OCI-M1 (cell line): Measurements from ENCODE around the gene MT4.

Experiments
- DNase-seq: peaks from one replicate; lab custom pipeline; 2025; lab: John Stamatoyannopoulos, UW

MT4 gene

DNA sequence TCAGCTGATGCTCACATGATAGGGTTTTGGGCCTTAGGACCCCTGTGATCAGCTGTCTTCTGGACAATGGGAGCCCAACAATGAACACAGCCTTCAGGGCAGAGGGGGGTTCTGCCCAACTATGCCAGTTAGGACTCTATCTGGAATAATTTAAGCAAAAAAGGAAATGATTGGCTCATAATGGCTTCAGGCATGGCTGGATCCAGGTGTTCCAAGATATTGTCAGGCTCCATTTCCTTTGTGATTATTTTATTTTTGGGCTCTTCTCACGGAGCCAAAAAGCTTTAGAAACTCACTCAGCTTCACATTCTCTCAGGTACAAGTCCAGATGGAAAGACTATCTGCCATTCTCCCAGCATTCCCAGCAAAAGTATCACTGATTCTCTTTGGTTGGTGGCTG lies 40.6 kb downstream of the MT4 start:
- DNase-seq = no peak

DNA sequence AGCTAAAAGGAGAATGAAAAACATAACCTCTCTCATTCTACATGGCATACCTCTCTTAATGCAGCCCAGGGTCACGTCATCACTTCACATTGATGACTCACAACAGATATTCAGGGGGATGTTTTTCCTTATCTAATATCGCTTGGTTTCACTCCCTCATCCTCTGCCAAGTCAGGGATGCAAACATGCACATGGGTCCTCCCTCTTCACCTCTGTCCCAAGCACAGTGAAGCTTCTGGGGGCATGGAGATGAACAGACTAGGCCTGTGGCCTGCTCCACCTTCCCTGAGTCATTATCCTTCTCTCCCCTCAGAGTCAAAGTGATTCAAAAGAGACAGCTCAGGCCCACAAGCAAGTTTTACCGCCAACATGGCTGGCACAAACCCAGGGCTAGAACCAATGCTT lies 41.2 kb downstream of the MT4 start:
- no peak for DNase-seq

DNA sequence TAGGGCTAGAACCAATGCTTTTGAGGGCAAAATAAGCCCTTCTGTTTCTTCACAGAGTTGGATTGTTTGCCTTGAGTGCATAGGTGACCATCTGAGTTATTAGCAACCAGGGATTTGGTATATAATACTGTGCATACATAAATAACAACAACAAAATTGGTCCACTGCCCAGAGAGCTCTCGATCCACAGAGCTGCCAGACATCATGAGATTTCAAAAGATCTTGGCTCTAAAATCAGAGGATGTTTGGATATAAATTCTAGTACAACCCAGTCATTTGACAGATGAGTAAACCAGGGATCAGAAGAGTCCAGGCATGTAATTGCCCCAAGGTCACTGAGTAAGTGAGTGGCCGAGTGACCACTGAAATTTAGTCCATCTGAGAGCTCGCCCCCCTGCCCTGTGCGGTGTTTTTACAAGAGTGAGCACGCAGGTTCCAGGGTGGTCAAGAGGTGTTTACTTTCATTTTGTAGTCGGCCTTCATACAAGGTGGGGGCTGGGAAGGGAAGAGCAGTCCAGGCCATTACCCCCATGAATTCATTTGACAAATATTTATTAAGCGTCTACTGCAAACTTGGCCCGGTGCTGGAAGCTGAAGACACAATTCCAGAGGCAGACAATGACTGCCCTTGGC lies 41.7 kb downstream of the MT4 start:
- no peak for DNase-seq

DNA sequence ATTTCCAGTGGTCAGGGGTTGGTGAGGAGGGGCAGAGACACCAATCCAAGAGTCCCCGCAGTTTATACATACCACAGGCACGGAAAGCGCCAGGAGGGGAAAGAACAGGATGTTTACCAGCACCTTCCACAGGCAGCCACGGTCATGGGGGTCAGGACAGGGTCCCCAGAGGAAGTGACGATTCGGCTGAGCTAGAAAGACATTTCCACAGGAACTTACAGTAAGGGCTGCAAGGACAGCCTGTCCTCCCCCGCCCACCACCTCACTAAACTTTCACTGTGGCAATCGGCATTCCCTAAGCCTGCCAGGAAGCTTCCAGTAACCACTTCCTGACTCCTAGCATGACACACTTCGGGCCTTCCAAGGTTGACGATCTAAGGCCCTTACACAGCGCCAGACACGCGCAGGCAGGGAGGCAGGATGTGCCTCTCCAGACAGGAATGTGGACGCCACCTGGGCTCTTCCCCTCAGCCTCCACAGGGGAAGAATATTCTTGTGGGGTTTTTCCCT lies 42.3 kb downstream of the MT4 start:
- no peak for DNase-seq

DNA sequence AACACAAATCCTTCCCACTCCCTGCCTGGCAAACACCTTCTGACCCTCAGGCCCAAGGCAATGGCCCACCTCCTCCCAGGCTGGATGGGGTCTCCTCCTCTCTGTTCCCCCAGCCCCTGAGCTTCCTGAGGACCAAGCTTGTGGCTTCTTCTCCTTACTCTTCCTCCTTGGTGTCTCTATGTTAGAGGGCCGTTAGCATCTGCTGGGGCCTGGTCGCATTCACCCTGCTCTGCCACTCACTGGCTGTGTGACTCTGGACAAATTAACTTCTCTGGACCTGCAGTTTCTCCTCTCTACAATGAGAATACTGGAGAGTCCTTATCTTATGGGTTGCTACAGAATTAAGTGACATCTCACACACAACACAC lies 42.8 kb downstream of the MT4 start:
- no peak for DNase-seq

DNA sequence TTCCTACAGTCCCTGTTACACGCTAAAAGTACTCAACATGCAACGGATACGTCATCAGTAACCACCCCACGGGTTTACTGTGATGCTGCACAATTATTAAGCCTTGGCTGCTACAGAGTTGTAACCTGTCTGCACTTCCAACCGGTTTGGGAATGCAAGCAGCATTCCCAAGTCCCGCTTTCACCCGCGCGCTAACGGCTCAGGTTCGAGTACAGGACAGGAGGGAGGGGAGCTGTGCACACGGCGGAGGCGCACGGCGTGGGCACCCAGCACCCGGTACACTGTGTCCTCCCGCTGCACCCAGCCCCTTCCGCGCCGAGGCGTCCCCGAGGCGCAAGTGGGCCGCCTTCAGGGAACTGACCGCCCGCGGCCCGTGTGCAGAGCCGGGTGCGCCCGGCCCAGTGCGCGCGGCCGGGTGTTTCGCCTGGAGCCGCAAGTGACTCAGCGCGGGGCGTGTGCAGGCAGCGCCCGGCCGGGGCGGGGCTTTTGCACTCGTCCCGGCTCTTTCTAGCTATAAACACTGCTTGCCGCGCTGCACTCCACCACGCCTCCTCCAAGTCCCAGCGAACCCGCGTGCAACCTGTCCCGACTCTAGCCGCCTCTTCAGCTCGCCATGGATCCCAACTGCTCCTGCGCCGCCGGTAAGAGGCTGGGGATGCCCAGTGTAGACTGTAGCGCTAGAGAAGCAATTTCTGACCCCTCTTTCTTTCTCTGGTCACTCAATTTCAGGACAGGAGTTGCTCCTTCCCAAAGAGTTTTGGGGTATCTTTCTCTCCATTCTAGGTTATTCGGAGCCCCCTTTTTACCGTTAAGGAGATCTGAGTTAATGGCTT lies 43.4 kb downstream of the MT4 start, which contains the start of gene MT2A:
TSS of gene MT2A (plus strand) at position 542 of the 833 bp plus-strand sequence. CDS start at position 614, 72 bp downstream.
- DNase-seq = peak; percentile 95

DNA sequence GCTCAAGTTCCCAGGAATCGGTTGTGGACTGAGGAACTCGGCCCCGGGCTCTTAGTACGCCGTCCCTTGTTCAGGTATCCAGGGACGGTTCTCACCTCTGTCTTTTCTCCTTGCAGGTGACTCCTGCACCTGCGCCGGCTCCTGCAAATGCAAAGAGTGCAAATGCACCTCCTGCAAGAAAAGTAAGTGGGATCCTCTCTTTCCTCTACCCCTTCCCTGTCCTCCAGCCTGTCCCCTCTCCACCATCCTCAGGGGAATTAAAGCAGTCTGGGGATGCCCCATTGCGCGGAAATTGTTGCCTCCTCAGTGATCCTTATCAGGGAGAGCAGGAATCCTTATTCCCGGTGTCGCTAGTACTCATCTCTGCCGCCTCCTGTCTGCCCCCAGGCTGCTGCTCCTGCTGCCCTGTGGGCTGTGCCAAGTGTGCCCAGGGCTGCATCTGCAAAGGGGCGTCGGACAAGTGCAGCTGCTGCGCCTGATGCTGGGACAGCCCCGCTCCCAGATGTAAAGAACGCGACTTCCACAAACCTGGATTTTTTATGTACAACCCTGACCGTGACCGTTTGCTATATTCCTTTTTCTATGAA lies 44.1 kb downstream of the MT4 start:
- no peak for DNase-seq

DNA sequence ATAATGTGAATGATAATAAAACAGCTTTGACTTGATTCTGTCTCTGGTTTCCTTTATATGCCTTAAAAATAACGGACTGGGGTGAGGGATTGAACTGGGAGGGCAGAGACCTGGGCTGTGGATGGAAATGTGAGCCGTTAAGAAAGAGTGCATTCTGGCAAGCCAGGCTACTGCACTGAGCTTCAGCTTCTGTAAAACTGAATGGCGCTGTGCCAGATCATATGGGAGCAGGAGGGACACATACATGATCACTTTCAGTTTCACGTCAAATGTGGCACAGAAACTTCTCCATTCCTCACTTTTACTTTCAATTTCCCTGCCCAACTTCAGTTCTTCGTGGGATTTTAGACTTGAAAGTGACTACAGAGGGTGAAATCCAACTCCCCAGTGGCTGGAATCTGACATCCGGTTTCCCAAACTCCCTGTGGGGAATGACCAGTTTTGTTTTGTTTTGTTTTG lies 44.6 kb downstream of the MT4 start:
- peak; percentile 95 for DNase-seq

DNA sequence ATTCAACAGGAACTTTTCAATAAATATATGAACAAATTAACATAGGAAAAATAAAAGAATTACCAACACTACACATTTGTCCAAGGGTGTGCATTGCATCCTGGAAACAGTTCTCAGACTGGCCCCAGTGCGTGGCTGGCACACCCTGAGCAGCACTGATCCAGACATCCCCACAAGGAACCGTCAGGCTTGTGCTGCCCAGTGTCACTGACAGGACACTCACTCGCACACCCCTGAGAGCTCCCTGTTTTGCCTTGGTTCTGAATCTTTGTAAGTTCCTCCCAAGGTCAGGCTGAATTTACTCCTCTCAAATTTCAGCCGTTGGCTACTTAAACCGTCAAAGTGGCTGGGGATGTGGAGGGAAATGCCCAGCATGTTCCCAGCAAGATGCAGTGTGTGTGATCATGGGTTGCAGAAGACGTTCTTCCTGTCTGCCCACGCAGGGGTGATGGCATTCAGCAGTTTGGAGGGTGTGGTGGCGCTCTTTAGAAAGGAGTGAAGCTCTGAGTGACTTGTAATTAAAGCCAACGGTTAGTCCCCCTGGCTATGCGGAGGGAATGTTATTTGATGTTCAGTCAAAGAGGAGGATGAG lies 45.2 kb downstream of the MT4 start:
- peak; percentile 56 for DNase-seq

DNA sequence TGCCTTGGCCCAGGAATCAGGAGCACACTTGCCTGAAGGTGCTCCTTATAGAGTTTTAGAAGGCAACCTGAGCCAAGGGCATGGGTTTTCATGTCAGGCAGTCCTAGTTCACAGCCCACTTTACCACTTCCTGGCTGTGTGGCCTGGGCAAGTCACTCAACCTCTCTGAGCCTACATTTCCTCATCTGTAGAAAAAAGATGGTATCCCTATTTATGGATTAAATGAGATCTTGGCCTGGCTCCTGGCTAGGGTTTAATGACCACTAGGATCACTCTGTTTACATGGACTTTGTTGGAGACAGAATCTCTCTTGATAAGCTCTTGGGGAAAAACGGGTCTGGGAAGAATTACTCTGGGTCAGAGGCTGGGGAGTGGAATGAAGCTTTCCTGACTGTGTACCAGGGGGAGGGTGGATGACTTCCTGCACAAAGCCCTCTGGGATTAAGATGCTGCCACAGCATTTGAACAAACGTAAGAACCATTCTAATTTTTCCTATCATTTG lies 45.8 kb downstream of the MT4 start:
- DNase-seq = no peak

DNA sequence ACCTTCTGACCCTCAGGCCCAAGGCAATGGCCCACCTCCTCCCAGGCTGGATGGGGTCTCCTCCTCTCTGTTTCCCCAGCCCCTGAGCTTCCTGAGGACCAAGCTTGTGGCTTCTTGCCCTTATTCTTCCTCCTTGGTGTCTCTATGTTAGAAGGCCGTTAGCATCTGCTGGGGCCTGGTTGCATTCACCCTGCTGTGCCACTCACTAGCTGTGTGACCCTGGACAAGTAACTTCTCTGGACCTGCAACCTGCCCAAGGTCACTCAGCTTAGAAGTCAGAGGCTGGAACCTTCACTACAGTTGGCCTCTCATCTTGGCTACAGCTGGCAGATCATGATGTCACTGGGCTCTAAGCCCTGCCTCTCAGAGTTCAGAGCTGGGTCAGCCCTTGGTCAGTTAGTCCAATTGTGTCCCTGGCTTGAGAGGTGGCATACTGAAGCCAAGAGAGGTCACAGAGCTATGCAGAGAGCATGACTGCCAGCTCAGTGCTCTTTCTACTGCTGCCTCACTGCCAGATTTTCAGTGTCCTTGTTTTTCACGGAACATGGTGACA lies 46.5 kb downstream of the MT4 start:
- DNase-seq = no peak

DNA sequence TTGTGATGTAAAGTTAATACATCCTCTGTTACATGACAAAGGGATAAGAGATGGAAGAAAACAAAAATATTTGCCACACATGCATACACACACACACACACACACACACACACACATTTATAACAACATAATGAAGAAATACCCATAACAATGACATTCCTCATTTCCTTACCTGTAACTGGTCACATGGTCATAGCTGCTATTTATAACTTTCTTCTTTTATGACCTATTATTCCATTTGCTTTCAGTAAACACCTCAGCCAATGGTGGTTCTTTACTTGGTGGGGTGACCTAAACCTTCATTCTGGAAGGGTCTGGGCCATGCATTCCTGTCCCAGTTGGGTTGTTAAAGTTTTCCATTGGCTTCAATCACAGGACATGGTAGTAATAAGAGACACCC lies 48.8 kb downstream of the MT4 start:
- DNase-seq = no peak

DNA sequence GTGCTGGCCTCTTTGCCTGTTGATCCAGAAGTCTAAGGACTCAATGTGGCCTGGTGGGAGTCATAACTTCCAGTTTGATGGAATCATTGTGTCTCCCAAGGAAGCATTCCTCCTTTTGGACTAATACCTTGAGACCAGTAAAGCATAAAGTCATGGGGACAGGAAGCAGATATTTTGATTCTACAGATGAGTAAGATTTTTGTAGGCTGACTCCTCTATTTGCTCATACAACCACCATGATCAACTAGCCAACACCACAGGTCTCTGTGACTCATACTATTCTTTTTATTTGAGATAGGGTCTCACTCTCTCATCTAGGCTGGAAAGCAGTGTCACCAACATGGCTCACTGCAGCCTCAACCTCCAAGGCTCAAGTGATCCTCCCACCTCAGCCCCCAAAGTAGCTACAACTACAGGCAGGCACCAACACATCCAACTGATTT lies 49.7 kb downstream of the MT4 start:
- DNase-seq = no peak

DNA sequence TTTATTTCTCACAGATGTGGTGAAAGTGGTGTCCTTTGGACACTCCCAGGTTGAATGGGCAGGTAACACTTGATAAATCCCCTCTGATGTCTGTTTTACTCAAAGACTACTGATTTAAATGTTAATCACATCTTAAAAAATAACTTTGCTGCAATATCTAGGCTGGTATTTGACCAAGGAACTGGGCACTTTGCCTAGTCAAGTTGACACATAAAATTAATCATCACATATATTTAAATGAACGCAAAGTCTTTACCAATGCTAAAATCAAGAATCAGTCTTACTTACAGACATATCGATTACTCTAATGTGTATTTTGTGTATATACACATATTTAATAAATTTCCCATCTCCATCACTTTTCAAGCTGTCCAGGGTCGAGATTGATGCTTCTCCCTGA lies 50.5 kb downstream of the MT4 start:
- no peak for DNase-seq

DNA sequence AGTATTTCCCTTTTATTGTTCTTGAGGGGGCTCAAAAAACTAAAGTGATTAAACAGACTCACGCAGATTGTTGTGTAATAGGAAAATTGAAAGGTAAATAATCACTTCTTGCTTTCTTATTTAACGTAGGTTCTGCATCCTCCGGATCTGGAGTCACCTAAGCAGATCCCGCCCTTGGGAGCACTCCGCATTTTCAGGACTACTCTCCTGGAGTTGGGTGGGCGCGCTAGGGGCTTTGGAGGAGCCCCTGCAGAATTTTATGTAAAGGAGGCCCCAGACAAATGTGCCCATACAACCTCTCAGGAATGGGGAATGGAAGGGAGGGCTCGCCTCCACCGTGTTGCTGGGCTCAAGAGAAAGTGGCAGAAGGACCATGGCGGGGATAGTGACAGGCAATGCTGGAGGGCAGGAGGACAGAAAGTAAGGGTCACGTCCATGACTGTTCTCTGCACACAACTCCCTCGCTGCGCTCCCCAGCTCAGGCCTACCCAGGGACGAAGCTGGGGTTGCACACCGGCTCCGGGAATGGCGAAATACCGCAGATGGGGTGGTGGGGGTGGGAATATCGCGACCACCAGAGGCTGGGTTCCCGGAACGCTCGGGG lies 51.8 kb downstream of the MT4 start:
- DNase-seq = no peak

DNA sequence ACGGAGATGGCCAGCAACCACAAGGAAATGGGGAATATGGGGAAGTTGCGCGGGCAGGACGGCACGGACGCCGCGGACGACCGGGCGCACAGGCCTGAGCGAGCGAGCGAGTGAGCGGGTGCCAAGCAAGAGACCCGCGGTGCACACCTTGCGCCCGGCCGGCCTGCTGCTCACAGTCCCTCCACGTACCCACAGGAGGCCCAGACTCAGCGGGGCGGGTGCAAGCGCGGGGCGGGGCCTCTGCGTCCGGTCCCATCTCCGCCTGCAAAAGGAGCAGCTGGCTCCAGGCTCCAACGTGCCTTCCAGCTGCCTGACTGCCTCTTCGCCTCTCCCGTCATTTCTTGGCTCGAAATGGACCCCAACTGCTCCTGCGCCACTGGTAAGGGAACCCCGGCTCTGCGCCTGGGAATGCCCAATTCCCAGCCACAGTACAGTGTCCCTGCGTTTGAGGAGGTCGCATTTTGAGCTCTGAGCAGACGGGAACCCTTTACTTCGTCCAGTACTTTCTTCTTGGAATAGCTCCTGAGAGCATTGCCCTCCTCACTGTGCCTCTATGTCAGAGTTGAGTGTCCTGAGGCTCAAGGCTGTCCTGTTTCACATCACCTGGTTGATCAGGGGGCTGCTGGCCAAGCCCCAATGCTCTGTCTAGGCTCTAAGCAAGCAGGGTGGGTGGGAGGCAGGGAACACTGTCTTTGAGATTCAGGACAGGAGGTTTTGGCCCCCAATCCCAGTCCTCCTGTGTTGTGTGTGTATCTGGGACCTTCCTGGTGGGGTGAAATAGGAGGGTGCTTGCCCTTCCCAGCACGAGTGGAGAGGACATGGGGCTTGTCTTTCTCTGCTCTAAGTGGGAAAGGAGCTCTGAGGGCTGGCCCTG lies 52.6 kb downstream of the MT4 start:
- no peak for DNase-seq

DNA sequence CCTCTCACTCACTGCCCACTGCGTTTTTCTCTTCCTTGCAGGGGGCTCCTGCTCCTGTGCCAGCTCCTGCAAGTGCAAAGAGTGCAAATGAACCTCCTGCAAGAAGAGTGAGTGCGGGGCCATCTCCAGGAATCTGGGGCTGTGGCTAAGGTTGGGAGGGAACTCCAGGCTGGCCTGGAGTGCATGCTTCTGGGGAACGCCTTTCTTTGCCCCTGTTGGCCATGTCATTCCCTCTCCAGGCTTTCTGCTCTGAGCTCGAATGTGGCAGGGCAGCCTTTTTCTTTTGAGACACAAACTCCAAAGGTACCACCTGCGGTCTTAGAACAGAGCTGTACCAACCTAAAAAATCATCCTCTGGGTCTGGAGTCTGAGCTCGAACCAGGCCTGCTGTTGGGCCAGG lies 53.3 kb downstream of the MT4 start:
- DNase-seq = no peak
